NCI-H128 (cell line): Measurements from ENCODE around the gene PIP5K1C.
A peak's percentile ranks its signal among the peaks of the same experiment; 100 is the strongest.

Experiments used
- DNase-seq: peaks from one replicate; lab custom pipeline; 2025; ENCODE audit not compliant: unreplicated experiment; lab: John Stamatoyannopoulos, UW

PIP5K1C gene

GRCh38 chr19:3700242-3701032, at the start of gene PIP5K1C:
PIP5K1C (minus strand) TSS chr19:3700468; CDS start chr19:3700390, 78 bp downstream.
- DNase-seq, result peak; percentile 57

- no peak for DNase-seq
Observed at GRCh38 chr19:3748965-3749364, 48.7 kb upstream of the PIP5K1C start.

- DNase-seq, result no peak
Observed at GRCh38 chr19:3746371-3747056, 46.2 kb upstream of the PIP5K1C start.

DNA sequence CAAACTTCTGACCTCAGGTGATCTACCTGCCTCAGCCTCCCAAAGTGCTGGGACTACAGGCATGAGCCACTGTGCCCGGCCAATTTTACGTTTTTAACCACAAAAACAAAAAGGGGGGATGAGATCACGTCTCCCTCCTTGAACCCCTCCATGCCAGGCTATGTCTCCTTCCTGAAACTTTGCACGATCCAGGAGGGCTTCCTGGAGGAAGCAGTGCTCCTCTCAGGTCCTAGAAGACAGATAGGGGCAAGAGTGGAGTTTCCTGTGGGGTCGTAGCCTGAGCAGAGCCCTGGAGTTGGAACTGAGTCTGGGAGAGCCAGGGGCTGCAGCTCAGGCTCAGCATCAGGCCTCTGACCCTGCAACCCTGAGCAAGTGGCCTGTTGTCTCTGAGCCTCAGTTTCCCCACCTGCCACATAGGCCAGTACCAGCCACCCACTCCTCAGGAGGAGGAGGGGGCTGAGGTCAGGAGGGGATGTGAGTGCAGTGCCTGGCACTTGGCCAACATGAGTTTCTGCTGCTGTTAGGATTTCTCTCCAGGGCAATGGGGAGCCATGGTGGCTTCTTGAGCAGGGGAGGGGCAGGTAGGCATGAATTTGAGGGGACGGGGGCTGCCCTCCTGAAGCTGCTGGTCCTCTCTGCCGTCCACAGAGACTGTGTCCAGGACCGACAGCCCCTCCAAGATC, 45.2 kb upstream of the PIP5K1C start:
- DNase-seq, result no peak

- DNase-seq, result no peak
Observed at GRCh38 chr19:3743486-3743885, 43.2 kb upstream of the PIP5K1C start.

GRCh38 chr19:3740431-3740830, 40.2 kb upstream of the PIP5K1C start:
- DNase-seq, result no peak

DNA sequence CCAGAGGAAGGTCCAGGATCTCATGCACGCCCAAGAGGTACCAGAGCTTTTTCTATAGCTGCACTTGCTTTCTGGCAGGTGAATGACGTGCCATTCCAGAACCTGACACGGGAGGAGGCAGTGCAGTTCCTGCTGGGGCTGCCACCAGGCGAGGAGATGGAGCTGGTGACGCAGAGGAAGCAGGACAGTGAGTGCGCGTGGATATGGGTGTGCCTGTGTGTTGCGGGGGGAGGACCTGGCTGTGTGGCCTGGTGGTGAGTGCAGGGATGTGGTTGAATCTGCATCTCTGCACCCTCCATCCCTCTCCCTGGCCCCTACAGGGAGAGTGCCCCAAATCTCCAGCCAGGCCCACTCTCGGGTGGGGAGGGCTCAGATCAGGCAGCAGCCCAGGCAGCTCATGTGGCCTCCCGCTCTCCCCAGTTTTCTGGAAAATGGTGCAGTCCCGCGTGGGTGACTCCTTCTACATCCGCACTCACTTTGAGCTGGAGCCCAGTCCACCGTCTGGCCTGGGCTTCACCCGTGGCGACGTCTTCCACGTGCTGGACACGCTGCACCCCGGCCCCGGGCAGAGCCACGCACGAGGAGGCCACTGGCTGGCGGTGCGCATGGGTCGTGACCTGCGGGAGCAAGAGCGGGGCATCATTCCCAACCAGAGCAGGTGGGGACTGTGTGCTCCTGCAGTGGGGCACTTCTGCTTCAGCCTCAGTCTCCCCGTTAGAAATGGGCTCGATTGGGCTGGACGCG, 38.4 kb upstream of the PIP5K1C start:
- no peak for DNase-seq

GRCh38 chr19:3737487-3738205, 37.4 kb upstream of the PIP5K1C start:
- DNase-seq, result no peak

DNA sequence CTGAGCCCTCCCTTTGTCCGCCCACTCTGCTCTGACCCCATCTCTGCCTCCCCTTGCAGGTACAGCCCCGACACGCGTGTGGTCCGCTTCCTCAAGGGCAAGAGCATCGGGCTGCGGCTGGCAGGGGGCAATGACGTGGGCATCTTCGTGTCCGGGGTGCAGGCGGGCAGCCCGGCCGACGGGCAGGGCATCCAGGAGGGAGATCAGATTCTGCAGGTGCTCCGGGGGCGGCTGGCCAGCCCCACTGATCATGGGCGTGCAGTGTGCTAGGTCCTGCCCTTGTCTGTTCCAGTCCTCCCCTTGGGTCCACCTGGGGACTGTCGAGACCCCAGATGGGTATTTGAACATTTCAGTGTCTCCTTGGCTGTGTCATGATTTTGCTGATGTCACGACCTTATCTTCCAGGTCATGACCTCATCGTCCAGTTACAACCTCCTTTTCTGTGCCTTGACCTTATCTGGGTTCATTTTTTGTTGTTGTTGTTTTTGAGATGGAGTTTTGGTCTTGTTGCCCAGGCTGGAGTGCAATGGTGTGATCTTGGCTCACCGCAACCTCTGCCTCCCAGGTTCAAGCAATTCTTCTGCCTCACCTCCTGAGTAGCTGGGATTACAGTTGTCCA, 35.9 kb upstream of the PIP5K1C start:
- no peak for DNase-seq

DNA sequence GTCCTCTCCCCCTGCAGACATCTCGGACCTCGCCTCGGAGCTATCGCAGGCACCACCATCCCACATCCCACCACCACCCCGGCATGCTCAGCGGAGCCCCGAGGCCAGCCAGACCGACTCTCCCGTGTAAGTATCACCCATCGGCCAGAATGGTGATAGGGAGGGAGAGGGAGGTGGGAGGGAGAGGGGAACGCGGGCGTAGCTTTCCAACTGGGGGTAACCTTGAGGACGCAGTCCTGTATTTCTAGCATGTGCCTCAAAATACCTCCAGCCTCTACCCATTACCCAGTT, 34.0 kb upstream of the PIP5K1C start:
- DNase-seq, result no peak

DNA sequence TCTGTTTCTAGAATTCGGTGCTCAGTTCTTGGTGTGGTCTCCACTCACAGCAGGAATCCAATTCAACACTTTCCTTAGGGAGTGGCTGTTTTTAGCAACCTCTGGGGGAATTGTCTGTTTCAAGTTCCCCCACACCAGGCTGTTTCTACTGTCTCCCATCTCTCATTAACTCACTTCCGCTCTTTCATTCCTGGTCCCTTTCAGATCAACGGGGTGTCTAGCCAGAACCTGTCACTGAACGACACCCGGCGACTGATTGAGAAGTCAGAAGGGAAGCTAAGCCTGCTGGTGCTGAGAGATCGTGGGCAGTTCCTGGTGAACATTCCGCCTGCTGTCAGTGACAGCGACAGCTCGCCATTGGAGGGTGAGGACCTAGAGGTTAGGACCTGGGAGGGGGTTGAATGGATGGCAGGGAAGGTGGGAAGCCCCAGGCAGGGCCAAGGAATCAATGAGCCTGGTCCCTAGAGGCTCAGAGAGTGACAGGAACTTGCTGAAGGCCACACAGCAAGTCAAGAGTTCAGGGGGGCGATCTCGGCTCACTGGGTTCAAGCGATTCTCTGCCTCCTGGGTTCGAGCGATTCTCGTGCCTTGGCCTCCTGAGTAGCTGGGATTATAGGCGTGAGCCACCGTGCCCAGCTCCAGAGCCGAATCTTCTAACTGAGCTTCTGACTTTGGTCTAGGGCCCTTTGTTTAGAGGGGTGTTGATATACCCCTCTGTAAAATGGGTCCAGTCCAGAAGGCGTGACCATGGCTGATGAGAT, 33.5 kb upstream of the PIP5K1C start:
- no peak for DNase-seq

- no peak for DNase-seq
Observed at GRCh38 chr19:3732108-3732507, 31.8 kb upstream of the PIP5K1C start.

- no peak for DNase-seq
Observed at GRCh38 chr19:3730457-3730958, 30.2 kb upstream of the PIP5K1C start.

DNA sequence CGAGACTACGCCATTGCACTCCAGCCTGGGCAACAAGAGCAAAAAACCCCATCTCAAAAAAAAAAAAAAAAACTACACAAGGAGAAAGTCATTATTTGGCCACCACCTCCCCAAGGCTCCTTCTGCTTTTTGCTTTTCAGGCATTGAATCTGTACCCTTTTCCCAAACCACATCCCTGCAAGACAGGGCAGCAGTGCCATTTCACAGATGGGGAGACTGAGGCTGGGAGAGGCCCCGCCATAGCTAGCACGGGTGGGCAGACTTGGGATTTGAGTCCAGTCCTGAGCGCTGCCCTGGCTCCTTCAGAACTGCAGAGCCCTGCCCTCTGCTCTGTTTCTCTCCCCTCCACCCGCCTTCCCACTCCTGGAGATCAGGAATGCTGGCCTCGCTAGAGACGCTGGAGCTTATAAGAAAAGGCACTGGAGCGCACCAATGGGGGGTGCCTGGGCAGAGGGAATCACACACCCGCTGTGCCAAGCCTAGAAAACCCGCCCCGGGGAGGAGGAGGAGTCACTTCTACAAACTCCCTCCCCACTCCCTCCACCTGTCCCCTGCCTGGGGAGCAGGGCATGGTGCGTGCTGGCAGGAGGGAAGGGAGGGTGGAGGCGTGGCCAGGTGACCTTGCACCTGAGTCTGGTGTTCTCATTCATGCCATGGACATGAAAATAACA, 25.5 kb upstream of the PIP5K1C start:
- DNase-seq, result no peak

GRCh38 chr19:3725121-3725520, 24.9 kb upstream of the PIP5K1C start:
- no peak for DNase-seq

GRCh38 chr19:3723883-3724282, 23.6 kb upstream of the PIP5K1C start:
- no peak for DNase-seq

DNA sequence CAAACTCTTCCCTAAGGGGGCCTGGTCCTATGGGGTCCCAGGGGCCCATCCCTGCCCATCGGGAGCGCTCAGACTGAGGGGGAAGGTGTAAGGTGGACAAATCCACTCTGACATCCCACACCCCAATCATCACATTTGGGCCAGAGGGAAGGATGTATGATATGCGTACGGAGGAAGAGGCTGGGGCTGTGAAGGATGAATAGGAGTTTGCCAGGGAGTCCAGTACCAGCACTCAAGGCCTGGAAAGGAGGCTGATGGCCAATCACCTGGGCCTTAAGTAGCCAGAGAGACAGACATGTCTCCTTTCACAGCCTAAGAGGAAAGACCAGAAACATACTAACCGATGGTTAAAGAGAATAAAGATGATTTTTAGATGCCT, 22.8 kb upstream of the PIP5K1C start:
- no peak for DNase-seq

DNA sequence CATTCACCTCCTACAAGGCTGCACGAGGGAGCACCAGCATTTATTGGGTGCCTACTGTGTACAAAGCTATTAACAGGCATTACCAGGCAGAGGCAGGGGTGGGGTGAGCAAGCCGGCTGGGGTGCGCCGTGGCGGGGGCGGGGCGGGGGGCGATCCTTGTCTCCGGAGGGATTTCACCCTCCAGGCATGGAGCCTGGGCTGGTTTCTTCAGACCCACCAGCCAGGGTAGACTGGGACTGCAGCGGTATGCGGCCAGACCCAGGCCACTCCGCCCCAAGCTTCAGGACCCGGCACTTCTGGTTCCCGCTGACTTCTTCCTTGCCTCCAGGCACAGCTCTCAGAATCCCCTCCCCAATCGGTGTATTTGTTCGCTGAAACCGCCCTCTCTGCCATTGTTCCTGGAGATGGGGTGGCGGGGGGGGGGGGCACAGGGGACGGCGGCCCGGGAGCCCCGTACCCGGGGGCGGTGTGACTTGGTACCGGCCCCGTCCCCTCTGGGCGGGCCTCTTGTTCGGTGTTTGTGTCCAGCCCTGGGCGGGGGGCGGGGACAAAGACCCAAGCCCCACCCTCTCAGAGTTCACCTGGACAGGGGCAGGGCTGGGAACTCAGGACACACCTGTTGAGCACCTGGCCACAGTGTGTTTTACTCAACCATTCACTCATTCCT, 22.3 kb upstream of the PIP5K1C start:
- DNase-seq, result no peak
